SH-SY5Y (cell line): Measurements from ENCODE around the gene COQ8A.

ENCODE experiments used
- GATA2 ChIP-seq: IDR thresholded peaks from 2 replicates; pipeline ENCODE4 v1.6.1; 2011; ENCODE audit warnings: mild to moderate bottlenecking, low read depth, low read length
- GATA3 ChIP-seq: IDR thresholded peaks from 2 replicates; pipeline ENCODE4 v1.6.1; 2011; ENCODE audit warnings: low read depth, mild to moderate bottlenecking, low read length, moderate library complexity

COQ8A gene

GRCh38 chr1:226988334-226988666, 48.2 kb downstream of the COQ8A start:
- TF ChIP-seq GATA3: no peak
- TF ChIP-seq GATA2: no peak

DNA sequence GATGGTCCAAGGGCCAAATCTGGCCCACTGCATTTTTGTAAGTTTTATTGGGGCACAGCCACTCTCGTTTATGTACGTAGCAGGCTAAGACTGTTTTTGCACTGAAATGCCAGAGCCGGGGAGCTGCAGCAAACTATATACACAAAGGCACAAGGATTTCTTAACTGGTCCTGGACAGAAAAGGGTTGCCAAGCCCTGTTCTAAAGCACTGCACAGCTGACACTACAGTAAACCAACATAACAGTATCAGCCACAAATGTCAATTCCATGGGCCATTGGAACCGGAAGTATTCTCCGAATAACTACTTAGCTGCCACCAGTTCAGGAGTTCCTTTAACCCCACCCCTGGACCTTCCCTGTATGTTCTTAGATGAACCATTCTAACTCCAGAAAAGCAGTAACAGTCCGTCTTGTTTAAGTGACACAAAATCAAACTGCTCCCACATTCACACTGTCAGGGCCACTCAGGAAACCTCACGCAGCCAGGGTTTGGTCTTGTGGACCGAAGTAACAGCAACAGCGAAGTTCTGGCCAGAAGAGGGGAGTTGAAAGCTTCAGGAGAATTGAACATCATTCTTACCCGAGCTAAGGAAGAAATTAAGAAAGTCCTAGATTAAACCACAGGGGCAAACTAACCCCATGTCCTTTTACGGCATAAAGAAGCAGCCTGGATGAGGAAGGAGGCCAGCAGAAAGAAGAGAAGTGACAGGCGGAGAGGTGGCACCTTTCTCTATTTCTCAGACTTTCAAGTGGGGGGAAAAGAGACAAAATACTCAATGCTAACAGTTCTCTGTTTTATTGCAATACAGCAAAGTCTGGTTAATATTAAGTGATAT, 49.2 kb downstream of the COQ8A start:
- TF ChIP-seq GATA3: no peak
- no peak for TF ChIP-seq GATA2

DNA sequence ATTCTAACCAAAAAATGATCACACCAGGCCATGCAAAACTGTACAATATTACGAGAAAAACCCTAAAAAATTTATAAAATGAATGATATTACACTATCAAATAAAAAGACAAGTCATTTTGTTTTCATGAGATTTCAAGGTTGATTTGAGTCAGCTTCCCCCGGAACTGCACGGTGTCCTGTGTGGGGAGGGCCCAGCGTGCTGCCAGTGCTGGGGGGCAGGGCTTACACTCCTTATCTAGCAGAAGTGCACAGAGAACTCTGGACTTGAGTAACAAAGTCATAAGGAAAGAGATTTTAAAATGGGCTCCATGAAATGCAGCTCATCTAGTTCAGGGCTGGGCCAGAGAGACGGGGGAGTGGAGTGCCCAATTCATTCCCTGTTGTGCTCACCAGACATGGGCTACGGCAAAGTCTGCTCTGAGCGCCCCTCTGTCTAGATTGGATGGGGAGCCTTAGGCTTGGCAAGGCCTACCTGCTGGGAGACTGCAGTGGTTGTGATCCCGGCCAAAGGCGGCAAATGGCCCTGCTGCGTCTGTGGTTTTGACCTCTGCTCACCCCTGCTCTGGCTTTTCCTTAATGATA, 50.1 kb downstream of the COQ8A start:
- TF ChIP-seq GATA2 (no peak), GATA3 (no peak)

DNA sequence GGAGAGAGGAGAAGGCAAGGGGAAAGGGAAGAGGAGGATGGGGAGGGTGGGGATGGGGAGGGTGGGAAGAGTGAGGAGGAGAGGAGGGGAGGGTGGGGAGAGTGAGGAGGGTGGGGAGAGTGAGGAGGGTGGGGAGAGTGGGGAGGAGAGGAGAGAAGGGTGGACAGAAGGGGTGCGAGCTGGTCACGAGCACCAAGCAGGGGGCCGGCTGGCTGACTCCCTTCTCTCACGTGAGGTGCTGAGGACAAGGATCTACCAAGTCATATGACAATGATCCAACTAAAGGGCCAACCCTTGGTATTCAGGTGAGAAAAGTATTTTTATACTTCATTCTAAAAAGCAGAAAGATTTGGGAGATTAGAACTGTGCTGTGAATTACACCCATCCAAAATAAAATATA, 51.8 kb downstream of the COQ8A start:
- TF ChIP-seq GATA3 (no peak), GATA2 (no peak)

- TF ChIP-seq GATA3 (no peak), GATA2 (no peak)
Observed at GRCh38 chr1:226993814-226994585, 53.9 kb downstream of the COQ8A start.

DNA sequence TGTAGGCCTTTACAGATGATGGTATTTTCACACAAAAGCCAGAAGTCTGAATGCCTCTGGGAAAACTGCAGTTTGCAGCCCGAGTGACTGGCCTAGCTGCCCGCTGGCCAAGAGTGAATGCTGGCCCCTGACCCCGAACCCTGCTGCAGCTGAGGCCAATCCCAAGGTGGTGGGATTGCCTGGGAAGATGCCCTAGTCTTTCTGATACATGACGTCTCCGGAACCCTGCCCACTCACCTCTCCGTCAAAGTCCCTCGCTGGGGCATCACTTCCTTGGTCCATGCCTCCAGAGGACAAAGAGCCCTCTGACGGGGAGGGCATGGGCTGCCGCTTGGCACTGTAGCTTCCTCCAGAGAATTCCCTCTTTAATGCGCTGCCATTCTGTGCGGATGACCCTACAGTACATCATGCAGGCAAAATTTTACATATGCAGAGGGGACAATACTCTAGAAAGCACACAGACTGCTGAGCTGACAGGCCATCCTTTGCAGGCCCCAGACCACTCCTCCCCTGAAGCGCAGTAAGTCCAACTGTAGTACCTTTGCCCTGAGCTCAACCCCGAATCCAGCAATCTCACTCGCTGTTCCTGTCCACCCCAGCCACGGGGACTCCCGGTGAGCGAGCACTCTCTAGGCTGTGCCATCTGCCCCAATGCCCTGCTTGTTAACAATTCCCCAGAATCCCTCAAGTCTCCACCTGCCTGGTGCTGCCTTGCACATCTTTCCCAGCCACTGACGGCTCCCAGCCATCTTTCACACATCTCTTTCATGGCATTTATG, 54.7 kb downstream of the COQ8A start:
- TF ChIP-seq GATA3 (no peak), GATA2 (no peak)

DNA sequence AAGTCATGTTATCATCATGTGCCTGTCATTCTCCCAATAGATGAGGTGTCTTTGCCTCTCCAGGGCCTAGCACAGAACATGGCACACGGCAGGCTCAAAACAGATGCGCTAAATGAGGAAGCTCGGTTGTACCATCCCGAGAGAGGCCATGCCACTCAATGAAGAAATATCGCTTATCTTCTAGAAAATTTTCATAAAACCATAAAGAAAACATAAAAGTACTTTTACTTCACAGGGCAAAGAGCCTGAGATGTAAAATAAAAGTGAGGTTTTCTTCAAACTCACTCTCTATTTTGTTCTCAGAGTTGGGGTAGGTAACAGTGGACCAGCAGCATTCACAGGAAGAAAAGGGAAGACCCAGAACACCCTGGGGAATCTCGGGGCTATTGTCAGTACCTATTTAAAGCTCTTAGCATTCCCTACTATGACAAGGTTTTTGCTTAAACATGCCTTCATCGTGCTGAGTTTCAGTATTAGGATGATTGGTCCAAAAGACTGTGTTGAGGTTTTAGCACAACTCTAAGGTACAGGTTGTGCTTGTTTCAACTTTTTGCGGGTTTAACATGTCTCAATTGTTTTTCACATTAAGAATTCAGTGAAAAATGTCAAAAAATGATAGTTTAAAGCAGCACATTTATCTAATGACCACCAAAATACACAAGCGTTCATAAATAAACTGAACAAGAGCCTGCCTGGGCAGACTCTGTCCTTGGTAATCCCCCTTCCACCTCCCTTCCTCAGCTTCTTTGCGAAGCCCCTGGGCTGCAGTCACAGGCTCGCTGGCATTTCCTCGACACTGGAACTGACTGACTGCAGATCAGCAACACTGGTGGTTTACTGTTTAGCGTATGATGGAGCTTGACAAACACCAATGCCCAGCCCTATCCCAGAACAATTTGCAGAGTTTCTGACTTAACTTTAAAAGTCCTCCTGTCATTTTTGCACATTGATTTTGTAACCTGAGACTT, 55.6 kb downstream of the COQ8A start:
- TF ChIP-seq GATA3: no peak
- TF ChIP-seq GATA2: no peak

DNA sequence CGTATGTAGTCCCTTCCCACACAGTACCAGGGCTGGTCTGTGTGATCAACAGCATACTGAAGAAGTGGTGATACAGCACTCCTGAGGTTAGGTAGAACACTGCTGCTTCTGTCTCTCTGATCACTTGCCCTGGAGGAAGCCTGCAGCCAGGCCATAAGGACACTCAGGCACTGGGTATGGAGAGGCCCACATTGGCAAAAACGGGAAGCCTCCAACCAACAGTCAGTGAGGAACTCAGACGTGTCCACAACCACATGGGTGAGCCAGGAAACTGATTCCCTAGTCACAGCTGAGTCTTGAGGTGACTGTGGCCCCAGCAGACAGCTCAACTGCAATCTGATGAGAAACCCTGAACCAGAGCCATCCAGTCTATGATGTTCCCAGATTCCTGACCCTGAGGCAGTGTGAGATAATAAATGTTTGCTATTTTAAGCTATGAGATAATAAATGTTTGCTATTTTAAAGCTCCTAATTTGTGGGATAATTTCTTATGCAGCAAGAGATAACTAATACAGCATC, 62.5 kb downstream of the COQ8A start:
- TF ChIP-seq GATA3 (no peak), GATA2 (peak; percentile 15; the same call in 1 of the 2 replicates)

GRCh38 chr1:227003165-227003564, 63.1 kb downstream of the COQ8A start:
- TF ChIP-seq GATA3 (no peak), GATA2 (no peak)

DNA sequence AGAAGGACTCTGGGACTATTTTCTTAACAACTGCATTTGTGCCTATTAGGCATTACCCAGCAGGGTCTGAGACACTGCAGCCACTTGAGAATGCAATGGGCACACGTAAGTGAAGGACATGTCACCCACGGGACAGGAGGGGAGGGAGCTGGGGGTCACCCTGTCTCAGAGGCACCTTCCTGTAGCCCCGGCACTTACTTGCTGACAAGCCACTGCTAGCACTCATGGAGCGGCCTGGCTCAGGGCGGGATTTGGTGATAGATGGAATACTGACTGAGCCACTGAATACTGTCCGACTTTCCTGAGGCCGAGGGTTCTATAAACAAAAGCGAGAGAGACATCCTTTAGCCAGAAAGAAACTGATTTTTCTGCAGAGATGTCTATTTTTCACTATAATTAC, 64.7 kb downstream of the COQ8A start:
- TF ChIP-seq GATA2 (no peak), GATA3 (no peak)

GRCh38 chr1:227006226-227006796, 66.2 kb downstream of the COQ8A start:
- TF ChIP-seq GATA2 (no peak), GATA3 (no peak)

GRCh38 chr1:227009937-227010336, 69.8 kb downstream of the COQ8A start:
- no peak for TF ChIP-seq GATA3
- TF ChIP-seq GATA2: no peak
